ENCODE results near the gene TBCK. TPM values are rescaled to one million over a fixed set of nuclear protein-coding genes. Genes with fewer than 3 reads are reported as not detected.

Gene TBCK
- total RNA-seq, 1 donor from 2014 or later = 81.4 TPM

DNA sequence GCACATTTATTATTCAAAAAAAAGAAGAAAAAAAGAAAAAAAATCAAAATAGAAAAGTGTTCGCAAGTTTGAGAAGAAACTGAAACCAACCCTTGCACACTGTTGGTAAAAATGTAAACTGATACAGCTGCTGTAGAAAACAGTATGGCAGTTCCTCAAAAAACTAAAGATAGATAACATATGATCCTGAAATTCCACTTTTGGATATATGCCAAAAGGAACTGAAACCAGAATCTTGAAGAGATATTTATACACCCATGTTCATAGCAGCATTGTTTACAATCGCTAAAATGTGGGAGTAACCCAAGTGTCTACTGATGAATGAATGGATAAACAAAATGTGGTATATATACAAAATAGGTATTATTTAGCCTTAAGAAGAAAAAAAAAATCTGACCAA is 155.4 kb downstream of the TBCK start:
- H3K27ac Mint-ChIP-seq (ENCODE audit: unreplicated experiment) = no peak overlapping the region
- no peak for DNase-seq
- no peaks in the 10 kb centered on the region for H3K4me1 Mint-ChIP-seq (ENCODE audit: low read depth, unreplicated experiment)
- TF ChIP-seq, protein P1, sequence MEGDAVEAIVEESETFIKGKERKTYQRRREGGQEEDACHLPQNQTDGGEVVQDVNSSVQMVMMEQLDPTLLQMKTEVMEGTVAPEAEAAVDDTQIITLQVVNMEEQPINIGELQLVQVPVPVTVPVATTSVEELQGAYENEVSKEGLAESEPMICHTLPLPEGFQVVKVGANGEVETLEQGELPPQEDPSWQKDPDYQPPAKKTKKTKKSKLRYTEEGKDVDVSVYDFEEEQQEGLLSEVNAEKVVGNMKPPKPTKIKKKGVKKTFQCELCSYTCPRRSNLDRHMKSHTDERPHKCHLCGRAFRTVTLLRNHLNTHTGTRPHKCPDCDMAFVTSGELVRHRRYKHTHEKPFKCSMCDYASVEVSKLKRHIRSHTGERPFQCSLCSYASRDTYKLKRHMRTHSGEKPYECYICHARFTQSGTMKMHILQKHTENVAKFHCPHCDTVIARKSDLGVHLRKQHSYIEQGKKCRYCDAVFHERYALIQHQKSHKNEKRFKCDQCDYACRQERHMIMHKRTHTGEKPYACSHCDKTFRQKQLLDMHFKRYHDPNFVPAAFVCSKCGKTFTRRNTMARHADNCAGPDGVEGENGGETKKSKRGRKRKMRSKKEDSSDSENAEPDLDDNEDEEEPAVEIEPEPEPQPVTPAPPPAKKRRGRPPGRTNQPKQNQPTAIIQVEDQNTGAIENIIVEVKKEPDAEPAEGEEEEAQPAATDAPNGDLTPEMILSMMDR (IDR thresholded peaks at IDR 0.05; ENCODE audit: partially characterized antibody, unreplicated experiment) = no peak
- H3K27me3 Mint-ChIP-seq (ENCODE audit: unreplicated experiment) = no peaks in the 10 kb centered on the region
- H3K4me3 Mint-ChIP-seq (ENCODE audit: unreplicated experiment) = no peak overlapping the region
- peaks cover 22% of the 10 kb centered on the region for H3K36me3 Mint-ChIP-seq (ENCODE audit: unreplicated experiment)
- H3K9me3 Mint-ChIP-seq (ENCODE audit: unreplicated experiment) = peaks cover 6% of the 10 kb centered on the region

GRCh38 chr4:106149911-106150310 is 166.1 kb downstream of the TBCK start:
- Mint-ChIP-seq H3K4me3 (ENCODE audit: unreplicated experiment) (no peak overlapping the region), H3K4me1 (ENCODE audit: low read depth, unreplicated experiment) (no peaks in the 10 kb centered on the region), H3K9me3 (ENCODE audit: unreplicated experiment) (peaks cover 4% of the 10 kb centered on the region), H3K36me3 (ENCODE audit: unreplicated experiment) (peaks cover 16% of the 10 kb centered on the region), H3K27ac (ENCODE audit: unreplicated experiment) (no peak overlapping the region), H3K27me3 (ENCODE audit: unreplicated experiment) (no peaks in the 10 kb centered on the region)
- TF ChIP-seq, protein P1 (IDR thresholded peaks at IDR 0.05; ENCODE audit: partially characterized antibody, unreplicated experiment) = no peak
- no peak for DNase-seq

GRCh38 chr4:106149026-106149425 is 167.0 kb downstream of the TBCK start:
- Mint-ChIP-seq H3K27ac (ENCODE audit: unreplicated experiment) (no peak overlapping the region), H3K4me3 (ENCODE audit: unreplicated experiment) (no peak overlapping the region), H3K36me3 (ENCODE audit: unreplicated experiment) (peaks cover 16% of the 10 kb centered on the region), H3K27me3 (ENCODE audit: unreplicated experiment) (no peaks in the 10 kb centered on the region), H3K4me1 (ENCODE audit: low read depth, unreplicated experiment) (no peaks in the 10 kb centered on the region), H3K9me3 (ENCODE audit: unreplicated experiment) (peaks cover 4% of the 10 kb centered on the region)
- TF ChIP-seq, protein P1 (IDR thresholded peaks at IDR 0.05; ENCODE audit: partially characterized antibody, unreplicated experiment) = no peak
- DNase-seq = no peak

- Mint-ChIP-seq H3K27me3 (ENCODE audit: unreplicated experiment) (no peaks in the 10 kb centered on the region), H3K9me3 (ENCODE audit: unreplicated experiment) (no peaks in the 10 kb centered on the region), H3K4me1 (ENCODE audit: low read depth, unreplicated experiment) (no peaks in the 10 kb centered on the region), H3K4me3 (ENCODE audit: unreplicated experiment) (no peak overlapping the region), H3K36me3 (ENCODE audit: unreplicated experiment) (peaks cover 8% of the 10 kb centered on the region), H3K27ac (ENCODE audit: unreplicated experiment) (no peak overlapping the region)
- TF ChIP-seq, protein P1 (IDR thresholded peaks at IDR 0.05; ENCODE audit: partially characterized antibody, unreplicated experiment) = no peak
- DNase-seq = no peak
These were observed 173.3 kb downstream of the TBCK start for GRCh38 chr4:106142616-106143127.

DNA sequence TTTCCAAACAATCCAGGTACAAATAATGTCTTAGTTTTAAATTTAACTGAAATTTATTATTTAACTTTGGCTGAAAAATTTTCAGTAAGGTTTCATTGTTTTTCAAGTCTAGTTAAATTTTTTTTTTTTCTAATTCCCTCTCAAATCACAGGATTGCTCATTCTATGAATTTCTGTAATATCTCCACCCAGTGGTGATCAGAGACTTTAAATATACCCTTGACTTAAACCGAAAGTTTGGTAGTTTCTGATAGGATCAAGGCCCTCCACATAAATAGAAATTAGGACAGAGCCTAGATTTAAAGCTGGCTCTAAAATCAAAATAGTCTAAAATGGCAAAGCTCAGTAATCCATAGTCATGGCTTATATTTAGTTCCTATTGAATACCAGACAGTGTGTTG is 175.4 kb downstream of the TBCK start:
- no peak overlapping the region for H3K27ac Mint-ChIP-seq (ENCODE audit: unreplicated experiment)
- no peak for DNase-seq
- no peak overlapping the region for H3K4me3 Mint-ChIP-seq (ENCODE audit: unreplicated experiment)
- no peaks in the 10 kb centered on the region for H3K27me3 Mint-ChIP-seq (ENCODE audit: unreplicated experiment)
- TF ChIP-seq, protein P1 (IDR thresholded peaks at IDR 0.05; ENCODE audit: partially characterized antibody, unreplicated experiment) = no peak
- H3K9me3 Mint-ChIP-seq (ENCODE audit: unreplicated experiment) = no peaks in the 10 kb centered on the region
- H3K36me3 Mint-ChIP-seq (ENCODE audit: unreplicated experiment) = no peaks in the 10 kb centered on the region
- no peaks in the 10 kb centered on the region for H3K4me1 Mint-ChIP-seq (ENCODE audit: low read depth, unreplicated experiment)

Measured in glutamatergic neuron (in vitro differentiated cells).